Measurements from ENCODE around the gene ADARB2. TPM values are rescaled to one million over a fixed set of nuclear protein-coding genes. Genes with fewer than 3 reads are reported as not detected.

ADARB2 gene
- total and polyA plus RNA-seq, 7 donors, result 0.05 to 0.39 (median 0.15) TPM; not detected in 2

DNA sequence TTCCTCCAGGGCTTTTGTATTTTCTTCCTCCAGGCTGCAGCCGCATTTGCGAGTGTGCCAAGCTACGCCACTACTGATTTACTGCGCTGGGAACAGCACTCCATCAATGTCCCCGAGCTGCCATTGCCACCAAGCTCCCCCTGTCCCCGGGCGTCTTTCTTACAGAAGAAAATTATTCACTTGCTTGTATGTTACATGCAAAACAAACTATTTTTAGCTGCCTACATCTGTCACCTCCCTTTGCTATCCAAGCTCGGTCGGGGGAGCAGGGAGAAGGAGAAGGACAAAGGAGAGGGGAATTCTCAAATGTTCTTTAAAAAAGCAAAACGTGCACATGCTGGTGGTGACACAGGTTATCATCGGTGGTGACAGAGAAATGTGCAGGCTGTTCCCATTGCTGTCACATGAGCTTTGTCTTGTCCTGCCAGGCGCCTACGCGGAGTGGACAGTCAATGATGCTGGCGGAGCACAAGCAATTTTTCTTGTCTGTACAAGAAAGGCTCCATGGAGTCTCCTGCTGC lies 93.1 kb downstream of the ADARB2 start:
- ATAC-seq (no peak), DNase-seq (no peak)
- Histone ChIP-seq H3K4me1 (no peaks in the 10 kb centered on the region), H3K9me3 (no peaks in the 10 kb centered on the region), H3K27me3 (ENCODE audit: insufficient read depth in 3 of 3, low read length in 2 of 3) (no peaks in the 10 kb centered on the region), H3K36me3 (ENCODE audit: insufficient read depth in 1 of 2, low read depth in 1 of 2) (no peaks in the 10 kb centered on the region), H3K4me3 (no peak overlapping the region), H3K27ac (no peak overlapping the region)
- intact Hi-C loops (cut with DNase I), result no loop called here
- TF ChIP-seq, protein P1, sequence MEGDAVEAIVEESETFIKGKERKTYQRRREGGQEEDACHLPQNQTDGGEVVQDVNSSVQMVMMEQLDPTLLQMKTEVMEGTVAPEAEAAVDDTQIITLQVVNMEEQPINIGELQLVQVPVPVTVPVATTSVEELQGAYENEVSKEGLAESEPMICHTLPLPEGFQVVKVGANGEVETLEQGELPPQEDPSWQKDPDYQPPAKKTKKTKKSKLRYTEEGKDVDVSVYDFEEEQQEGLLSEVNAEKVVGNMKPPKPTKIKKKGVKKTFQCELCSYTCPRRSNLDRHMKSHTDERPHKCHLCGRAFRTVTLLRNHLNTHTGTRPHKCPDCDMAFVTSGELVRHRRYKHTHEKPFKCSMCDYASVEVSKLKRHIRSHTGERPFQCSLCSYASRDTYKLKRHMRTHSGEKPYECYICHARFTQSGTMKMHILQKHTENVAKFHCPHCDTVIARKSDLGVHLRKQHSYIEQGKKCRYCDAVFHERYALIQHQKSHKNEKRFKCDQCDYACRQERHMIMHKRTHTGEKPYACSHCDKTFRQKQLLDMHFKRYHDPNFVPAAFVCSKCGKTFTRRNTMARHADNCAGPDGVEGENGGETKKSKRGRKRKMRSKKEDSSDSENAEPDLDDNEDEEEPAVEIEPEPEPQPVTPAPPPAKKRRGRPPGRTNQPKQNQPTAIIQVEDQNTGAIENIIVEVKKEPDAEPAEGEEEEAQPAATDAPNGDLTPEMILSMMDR (IDR thresholded peaks at IDR 0.05), result no peak
- 73 to 81% (median 77%) methylated on average over 15 of the region's 15 CpGs for whole genome bisulfite sequencing, 3 donors

DNA sequence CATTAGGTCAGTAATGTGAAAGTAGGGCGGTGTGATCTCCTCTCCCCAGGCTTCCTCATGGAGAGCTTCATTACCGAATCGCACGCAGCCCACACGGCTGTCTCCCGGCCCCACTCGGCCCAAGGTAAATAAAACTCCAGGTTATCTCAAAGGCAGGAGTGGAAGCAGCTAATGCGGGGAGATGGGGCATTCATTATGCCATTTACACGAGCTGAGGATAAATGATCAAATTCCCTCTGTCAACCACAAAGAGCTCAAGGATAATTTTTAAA lies 93.5 kb downstream of the ADARB2 start:
- Histone ChIP-seq H3K9me3 (no peaks in the 10 kb centered on the region), H3K27ac (no peak overlapping the region), H3K36me3 (ENCODE audit: insufficient read depth in 1 of 2, low read depth in 1 of 2) (no peaks in the 10 kb centered on the region), H3K4me1 (no peaks in the 10 kb centered on the region), H3K4me3 (no peak overlapping the region), H3K27me3 (ENCODE audit: insufficient read depth in 3 of 3, low read length in 2 of 3) (no peaks in the 10 kb centered on the region)
- ATAC-seq (no peak), DNase-seq (no peak)
- 64 to 73% (median 71%) methylated on average over 9 of the region's 9 CpGs for WGBS, 3 donors
- TF ChIP-seq, protein P1 (IDR thresholded peaks at IDR 0.05), result no peak
- intact Hi-C loops (cut with DNase I), result no loop called here

DNA sequence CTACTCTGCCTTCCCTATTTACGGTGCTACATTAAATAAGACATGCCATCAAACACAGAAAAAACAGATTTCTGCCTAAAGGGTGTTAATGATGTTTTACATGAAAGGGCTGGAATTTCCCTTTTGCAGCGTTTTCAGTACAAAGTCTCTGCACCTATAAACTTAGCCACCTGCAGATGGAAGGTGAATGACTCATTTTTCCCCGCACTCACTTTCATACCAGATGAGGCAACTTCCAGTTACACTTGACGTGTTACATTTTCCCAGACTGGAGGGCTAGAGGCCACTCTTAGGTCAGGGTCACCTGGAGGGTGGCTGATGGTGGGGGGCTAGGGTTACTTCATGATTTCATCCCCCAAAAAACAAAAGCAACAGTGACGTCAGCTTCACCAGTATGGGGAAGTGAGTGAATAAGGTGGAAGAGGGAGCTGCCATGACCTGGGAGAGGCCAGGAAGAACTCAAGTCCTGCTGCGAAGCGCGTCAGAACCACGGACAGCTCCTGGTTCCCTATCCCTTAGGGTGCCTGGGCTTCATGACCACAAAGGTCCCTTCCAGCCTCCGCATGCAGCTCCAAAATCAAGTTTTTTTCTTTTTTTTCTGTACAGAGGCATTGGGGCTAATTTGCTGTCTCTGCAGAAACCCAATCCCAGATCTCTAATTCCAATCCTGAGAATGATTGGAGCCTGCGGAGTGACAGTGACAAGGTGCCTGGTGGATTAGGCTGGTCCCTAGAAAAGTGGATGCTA lies 94.0 kb downstream of the ADARB2 start:
- TF ChIP-seq, protein P1 (IDR thresholded peaks at IDR 0.05), result no peak
- Histone ChIP-seq H3K9me3 (no peaks in the 10 kb centered on the region), H3K4me3 (no peak overlapping the region), H3K27ac (no peak overlapping the region), H3K27me3 (ENCODE audit: insufficient read depth in 3 of 3, low read length in 2 of 3) (no peaks in the 10 kb centered on the region), H3K4me1 (no peaks in the 10 kb centered on the region), H3K36me3 (ENCODE audit: insufficient read depth in 1 of 2, low read depth in 1 of 2) (no peaks in the 10 kb centered on the region)
- DNase-seq (no peak), ATAC-seq (no peak)
- intact Hi-C loops (cut with DNase I), result no loop called here
- WGBS, 3 donors, result 37 to 47% (median 46%) methylated on average over 11 of the region's 11 CpGs

DNA sequence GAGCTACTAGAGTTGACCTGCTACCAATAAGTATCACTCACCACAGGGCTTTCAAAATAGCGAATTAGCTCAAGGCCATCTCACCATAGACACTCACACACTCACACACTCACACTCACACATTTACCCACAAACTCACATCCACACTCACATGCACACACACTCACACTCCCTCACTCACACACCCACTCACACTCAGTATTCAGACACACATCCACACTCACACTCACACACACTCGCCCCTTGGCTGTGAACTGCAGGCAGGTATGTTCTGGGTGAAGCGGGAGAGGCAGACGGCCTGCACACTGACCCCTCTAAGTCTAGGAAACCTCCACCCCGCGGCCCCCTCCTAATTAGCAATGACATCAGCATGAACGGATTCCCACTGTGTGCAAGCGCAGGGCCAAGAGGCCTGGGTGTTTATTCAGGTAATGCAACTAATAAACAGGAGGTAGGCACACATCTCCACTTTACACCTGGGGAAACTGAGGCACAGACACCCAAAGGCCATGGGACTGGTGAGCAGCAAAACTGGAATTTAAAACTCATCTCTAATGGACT lies 94.6 kb downstream of the ADARB2 start:
- TF ChIP-seq, protein P1 (IDR thresholded peaks at IDR 0.05), result no peak
- H3K36me3 ChIP-seq (ENCODE audit: insufficient read depth in 1 of 2, low read depth in 1 of 2), result no peaks in the 10 kb centered on the region
- H3K4me1 ChIP-seq, result no peaks in the 10 kb centered on the region
- H3K27me3 ChIP-seq (ENCODE audit: insufficient read depth in 3 of 3, low read length in 2 of 3), result no peaks in the 10 kb centered on the region
- DNase-seq (no peak), ATAC-seq (no peak)
- intact Hi-C loops (cut with DNase I), result no loop called here
- H3K27ac ChIP-seq, result no peak overlapping the region
- H3K4me3 ChIP-seq, result no peak overlapping the region
- no peaks in the 10 kb centered on the region for H3K9me3 ChIP-seq
- 80 to 88% (median 84%) methylated on average over 8 of the region's 8 CpGs for WGBS, 3 donors
